Right kidney (tissue), 1 donor: Measurements from ENCODE around the gene DSCAML1.

Source experiments
- DNase-seq: peaks from one replicate; pipeline ENCODE4 v3.0.0-alpha.2; 2016

The DSCAML1 gene

DNA sequence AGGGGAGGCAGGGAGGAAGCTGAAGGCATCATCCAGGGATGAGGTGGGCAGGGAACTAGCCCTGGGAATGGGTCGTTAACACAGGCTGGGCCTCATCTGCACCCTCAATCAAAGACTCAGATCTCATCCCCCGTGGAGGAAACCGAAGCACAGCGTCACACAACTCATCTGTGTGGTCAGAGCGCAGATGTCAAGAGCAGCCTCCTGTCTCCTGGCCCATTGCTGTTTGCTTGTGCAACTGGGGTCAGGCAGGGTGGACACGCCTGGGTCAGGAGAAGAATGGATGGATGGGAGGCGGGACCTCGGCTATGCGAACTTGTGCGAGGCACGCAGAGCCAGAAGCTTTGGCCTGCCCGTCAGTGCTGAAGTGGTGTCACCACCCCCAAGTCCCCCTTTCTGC lies 251.3 kb downstream of the DSCAML1 start:
- DNase-seq: no peak

DNA sequence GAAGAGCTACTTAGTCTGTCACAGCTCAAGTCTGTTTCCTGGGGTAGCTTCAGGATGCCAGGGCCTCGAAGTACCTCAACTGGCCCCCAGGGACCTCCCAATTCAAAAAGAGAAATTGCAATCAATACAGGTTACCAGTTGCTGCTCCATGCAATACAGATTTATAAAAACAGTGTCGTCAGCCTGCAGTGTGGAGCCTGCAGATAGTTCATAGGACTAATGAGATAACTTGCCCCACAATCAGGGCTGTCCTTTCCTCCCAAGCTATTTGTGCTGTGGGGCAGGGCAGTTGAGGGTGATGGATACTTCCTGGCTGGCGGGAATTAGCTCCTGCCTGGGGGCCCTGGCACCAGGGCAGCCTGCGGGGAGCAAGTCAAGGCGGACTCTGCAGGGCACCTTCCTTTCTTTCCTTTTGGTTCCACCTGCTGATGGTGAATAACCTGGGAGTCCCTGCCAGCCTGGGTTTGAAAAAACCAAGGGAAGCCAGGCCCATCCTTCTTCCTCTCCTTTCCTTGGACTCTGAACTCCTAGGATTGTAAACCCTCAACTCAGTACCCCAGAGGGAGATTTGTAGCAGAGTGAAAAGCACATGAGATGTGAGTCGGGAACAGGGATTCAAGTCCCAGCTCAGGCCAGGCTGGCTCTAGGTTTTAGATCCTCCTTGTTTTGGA lies 252.8 kb downstream of the DSCAML1 start:
- DNase-seq: no peak

- DNase-seq: no peak
Observed at GRCh38 chr11:117541211-117541610, 255.8 kb downstream of the DSCAML1 start.

- DNase-seq: no peak
Observed at GRCh38 chr11:117538263-117539135, 258.5 kb downstream of the DSCAML1 start.

DNA sequence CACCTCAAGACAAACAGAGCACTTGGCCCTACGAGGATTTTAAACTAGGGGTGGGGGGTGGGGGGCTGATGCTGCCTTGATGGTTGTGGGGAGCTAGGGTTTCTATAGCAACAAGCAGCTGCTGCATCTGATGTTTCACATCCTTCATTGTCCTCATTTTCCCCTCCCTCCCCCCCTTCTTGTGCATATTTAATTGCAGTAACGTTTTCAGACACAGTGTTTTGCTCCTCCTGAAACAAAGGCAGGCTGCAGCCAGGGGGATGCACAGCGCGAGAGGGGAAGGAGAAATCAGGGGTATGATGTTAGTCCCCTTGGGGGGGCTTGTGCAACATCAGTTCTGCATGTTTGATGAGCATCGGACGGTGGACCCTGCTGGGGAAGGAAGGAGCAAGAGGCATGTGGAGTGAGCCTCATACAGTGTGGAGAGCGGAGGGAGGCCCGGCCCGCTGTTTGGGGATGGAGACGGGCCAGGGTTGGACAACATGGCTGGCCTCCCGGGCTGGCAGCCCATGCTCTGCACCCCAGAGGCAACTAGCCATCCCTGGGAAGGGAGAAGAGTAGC lies 261.1 kb downstream of the DSCAML1 start:
- no peak for DNase-seq

GRCh38 chr11:117535201-117535849 lies 261.7 kb downstream of the DSCAML1 start:
- DNase-seq: no peak

GRCh38 chr11:117532568-117532967 lies 264.4 kb downstream of the DSCAML1 start:
- DNase-seq: no peak

DNA sequence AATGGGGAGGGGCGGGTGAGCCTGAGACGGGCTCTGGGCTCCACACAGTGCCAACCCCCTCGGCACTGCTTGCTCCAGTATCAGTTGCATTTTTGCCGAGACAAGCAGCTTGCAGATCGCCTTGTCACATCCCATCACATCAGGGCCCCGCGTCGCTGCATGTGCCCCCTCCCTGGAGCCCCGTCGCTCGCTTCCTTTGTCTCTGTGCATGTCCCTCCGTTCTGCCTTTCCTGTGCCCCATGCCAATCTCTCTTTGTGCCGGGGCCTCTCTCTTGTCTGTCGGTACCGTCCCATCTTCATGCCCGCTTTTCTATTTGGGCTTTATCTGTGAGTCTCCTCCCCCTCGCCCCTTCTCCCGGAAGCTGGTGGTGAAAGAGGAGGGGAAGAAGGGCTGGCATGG lies 267.2 kb downstream of the DSCAML1 start:
- no peak for DNase-seq

- DNase-seq: peak; percentile 67
Observed at GRCh38 chr11:117528097-117528721, 268.8 kb downstream of the DSCAML1 start.

GRCh38 chr11:117527271-117527670 lies 269.7 kb downstream of the DSCAML1 start:
- no peak for DNase-seq

DNA sequence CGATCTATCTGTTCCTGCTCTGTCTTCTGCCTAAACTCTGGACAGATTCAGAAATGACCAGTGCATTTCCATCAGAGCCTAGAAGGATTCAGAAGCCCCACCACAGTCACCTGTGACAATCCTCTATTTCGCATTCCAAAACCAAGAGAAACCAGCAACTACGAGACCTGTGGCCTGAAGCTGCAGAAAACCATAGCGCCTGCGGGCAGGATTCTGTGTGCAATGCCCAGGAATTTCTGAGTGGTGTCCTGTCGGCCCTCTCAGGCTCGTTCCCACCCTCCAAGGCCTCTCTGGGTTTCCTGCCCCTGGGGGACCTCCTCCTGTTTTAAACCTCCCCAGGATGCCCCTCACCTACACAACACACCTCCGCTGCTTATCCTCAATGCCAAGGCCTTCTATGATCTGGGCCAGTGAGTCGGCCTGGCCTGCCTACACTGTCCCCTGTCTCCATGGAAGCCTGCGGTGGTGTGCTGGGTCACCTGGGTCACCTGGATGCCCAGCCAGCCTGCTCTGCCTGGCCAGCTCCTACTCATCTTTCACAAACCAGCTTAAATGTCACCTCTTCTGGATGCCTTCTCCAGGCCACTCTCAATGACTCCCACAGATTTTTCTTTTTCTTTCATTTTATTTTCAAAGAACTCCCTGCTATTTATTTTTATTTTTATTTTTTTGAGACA lies 271.0 kb downstream of the DSCAML1 start:
- no peak for DNase-seq

DNA sequence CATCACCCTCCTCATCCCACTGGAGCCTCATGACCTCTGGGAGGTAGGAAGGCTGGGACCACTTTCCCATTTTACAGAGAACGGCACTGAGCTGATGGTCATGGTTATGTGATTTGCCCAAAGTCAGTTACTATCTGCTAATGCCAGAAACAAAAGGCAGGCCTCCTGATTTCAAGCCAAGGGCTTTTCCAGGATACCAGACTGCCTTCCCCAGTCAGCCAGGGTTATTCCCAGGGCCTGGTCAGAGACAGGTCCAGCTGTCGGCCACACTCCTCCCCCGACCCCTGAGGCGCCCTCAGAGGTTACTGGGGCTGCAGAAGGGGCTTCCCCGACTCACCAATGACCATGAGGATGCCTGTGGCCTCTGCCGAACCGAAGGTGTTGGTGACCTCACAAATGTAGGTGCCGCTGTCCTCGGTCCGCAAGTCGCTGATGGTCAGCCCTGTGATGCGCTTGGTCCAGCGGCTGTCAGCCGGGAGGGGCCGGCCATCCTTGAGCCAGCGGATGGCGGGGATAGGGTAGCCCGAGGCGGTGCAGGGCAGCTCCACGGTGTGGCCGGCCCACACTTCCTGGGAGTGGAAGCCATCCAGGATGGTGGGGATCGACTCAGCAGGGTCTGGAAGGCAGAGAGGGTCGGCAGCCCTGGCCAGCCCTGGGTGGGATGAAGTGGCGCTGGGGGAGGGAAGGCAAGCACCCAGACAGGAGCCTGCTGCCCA lies 272.4 kb downstream of the DSCAML1 start:
- no peak for DNase-seq

DNA sequence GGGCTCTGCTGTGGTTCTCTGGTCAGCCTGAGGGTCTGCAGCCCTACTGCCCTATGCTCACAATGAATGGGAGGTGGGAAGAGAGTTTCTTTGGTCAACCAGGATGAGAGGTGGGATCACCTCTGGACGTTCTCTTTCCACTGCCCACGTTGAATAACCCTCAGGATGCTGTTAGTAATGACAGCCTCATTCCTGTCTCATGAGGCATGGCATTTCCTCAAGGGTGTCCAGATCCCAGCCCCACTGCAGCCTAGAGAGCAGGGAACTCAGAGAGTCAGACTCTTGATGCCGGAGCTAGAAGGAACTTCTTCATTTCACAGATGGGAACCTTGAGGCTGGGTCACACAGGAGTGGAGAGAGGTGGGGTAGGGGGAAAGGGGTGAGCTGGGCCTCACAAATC lies 273.3 kb downstream of the DSCAML1 start:
- no peak for DNase-seq

DNA sequence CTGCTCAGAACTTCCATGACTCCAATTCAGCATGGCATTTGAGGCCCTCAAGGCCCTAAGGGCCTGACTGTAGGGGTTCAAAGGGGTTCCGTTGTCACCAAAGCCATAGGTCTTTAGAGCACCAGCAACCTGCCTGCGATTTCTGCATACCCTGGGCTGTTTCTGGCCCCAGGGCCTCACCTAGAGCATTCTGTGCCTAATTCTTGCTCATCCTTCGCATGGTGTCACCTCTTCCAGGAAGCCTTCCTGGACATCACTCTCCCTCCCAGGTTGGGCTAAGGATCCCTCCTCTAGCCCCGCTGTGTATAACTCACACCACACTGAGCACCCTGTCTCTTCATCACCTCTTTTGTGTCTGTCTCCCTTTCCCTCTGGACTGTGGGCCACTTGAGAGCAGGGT lies 275.0 kb downstream of the DSCAML1 start:
- DNase-seq: no peak

DNA sequence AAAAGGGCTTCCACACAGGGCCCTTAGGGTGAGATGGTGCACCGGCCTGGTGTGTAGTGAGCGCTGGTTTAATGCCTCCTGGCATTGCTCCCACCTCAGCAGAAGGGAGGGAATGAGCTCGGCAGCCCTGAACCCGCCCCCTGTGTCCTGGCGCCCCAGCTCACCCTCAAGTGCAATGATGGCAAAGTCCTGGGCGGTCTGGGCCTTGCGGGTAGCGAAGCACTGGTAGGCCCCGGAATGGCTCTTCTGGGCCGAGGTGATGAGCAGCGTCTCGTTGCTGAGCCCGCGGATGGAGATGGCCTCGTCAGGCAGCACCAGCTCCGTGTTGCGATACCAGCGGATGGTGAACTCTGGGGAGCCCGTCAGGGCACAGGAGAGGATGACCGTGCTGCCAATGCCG lies 276.1 kb downstream of the DSCAML1 start:
- DNase-seq: no peak

- DNase-seq: no peak
Observed at GRCh38 chr11:117520201-117520600, 276.8 kb downstream of the DSCAML1 start.

- DNase-seq: peak; percentile 51
Observed at GRCh38 chr11:117519590-117519989, 277.4 kb downstream of the DSCAML1 start.

DNA sequence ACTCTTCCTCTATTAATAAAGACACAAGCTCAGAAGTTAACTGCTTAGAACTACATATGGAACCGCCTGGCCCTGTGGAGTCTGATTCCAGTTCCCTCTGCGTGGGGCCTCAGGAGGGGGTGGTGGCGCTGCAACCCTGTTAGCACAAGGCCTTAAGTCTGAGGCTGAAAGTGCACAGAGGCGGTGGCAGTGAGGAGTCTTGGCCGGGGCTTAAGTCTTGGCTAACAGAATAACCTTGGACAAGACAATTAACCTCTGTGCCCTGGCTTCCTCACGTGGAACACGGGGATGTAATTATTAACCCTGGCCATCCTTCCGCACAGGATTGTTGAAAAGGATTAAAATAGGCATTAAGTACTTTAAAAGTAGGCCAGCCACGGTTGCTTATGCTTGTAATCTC lies 277.8 kb downstream of the DSCAML1 start:
- DNase-seq: peak; percentile 60

GRCh38 chr11:117518455-117518854 lies 278.6 kb downstream of the DSCAML1 start:
- DNase-seq: no peak

GRCh38 chr11:117517097-117517496 lies 279.9 kb downstream of the DSCAML1 start:
- no peak for DNase-seq
